Lung (tissue), 12 donors: ENCODE results near the gene LCE2A. TPM values are rescaled to one million over a fixed set of nuclear protein-coding genes. Genes with fewer than 3 reads are reported as not detected.

Source experiments
- ATAC-seq: fragments of 200-7000 bp; cut with Tn5 transposase; one replicate; pipeline ENCODE4 v1.9.1; 2020; ENCODE audit warnings: moderate number of reproducible peaks; ENCODE audit not compliant: insufficient read depth, low FRiP score
- DNase-seq, 3 donors: peaks; one replicate each; pipeline ENCODE4 v3.0.0-alpha.2; 2013 to 2017
- H3K27ac ChIP-seq, 2 donors: one replicate each; pipeline ENCODE4 v1.5.1; 2013; ENCODE audit warnings: mild to moderate bottlenecking in 2 of 2, moderate library complexity in 2 of 2, control low read depth in 1 of 2, inconsistent platforms in 1 of 2, low read depth in 1 of 2, low read length in 1 of 2
- H3K27me3 ChIP-seq, 3 donors: one replicate each; pipeline ENCODE4 v1.5.1; 2013; ENCODE audit warnings: low read length in 2 of 3; ENCODE audit not compliant: control insufficient read depth in 3 of 3, insufficient read depth in 3 of 3
- H3K36me3 ChIP-seq, 4 donors: one replicate each; pipeline ENCODE4 v1.5.1; 2013; ENCODE audit warnings: low read length in 4 of 4, mild to moderate bottlenecking in 1 of 4, moderate library complexity in 1 of 4; ENCODE audit not compliant: control insufficient read depth in 4 of 4, insufficient read depth in 4 of 4
- H3K4me1 ChIP-seq, 5 donors: one replicate each; pipeline ENCODE4 v1.5.1; 2013; ENCODE audit warnings: low read length in 5 of 5, mild to moderate bottlenecking in 2 of 5, moderate library complexity in 1 of 5; ENCODE audit not compliant: control insufficient read depth in 5 of 5, insufficient read depth in 5 of 5
- H3K4me3 ChIP-seq: one replicate; pipeline ENCODE4 v1.5.1; 2013; ENCODE audit warnings: mild to moderate bottlenecking, control low read depth, moderate library complexity
- H3K9ac ChIP-seq, 2 donors: one replicate each; pipeline ENCODE4 v1.5.1; 2013; ENCODE audit warnings: low read length in 2 of 2, control low read depth in 1 of 2; ENCODE audit not compliant: insufficient read depth in 1 of 2
- H3K9me3 ChIP-seq, 4 donors: one replicate each; pipeline ENCODE4 v1.5.1; 2013; ENCODE audit warnings: low read length in 3 of 4, mild to moderate bottlenecking in 1 of 4, moderate library complexity in 1 of 4; ENCODE audit not compliant: control insufficient read depth in 4 of 4, insufficient read depth in 3 of 4
- CTCF ChIP-seq: IDR thresholded peaks from 2 replicates; pipeline ENCODE4 v1.5.1; 2012; ENCODE audit warnings: mild to moderate bottlenecking; ENCODE audit errors: control extremely low read depth, extremely low read depth
- WGBS, 2 donors: extraction: QIAGEN DNeasy Blood & Tissue Kit; methylation state at CpG; one replicate each; pipeline ENCODE4 v1.1.7; 2013; 5-methylcytosine and 5-hydroxymethylcytosine counted together
- polyA plus RNA-seq, 2 donors: library from polyadenylated mRNA; stranded (reverse); fragments of 200-250 nt; gene quantifications; one replicate each; pipeline ENCODE4 v1.2.1, GENCODE V29; 2013
- total RNA-seq, 2 donors: library from RNA; depleted of rRNA in 1 of 2; stranded (reverse); fragments of >200 nt in 1 of 2; gene quantifications; one replicate each; pipeline ENCODE4 v1.2.1, GENCODE V29; 2014 to 2021
- donor health status: control.
- donor health status: control.
- donor health status: Bipolar disorder and iron deficiency.
- donor health status: healthy.
- donor health status: DM: yes; HTN: yes; CAD: no.

LCE2A gene
- total and polyA plus RNA-seq, 4 donors: not detected

- whole genome bisulfite sequencing, 2 donors: 11 to 16% methylated on average over 1 of the region's 1 CpG
- no peak for TF ChIP-seq CTCF
- peaks cover 0 to 6% (median 0%) of the 10 kb centered on the region in 3 donors for H3K27me3 ChIP-seq
- no peaks in the 10 kb centered on the region for H3K36me3 ChIP-seq
- no peak overlapping the region for H3K9ac ChIP-seq
- H3K4me1 ChIP-seq: no peaks in the 10 kb centered on the region
- no peak overlapping the region for H3K27ac ChIP-seq
- H3K9me3 ChIP-seq: no peaks in the 10 kb centered on the region
- ATAC-seq (no peak), DNase-seq (no peak)
- no peak overlapping the region for H3K4me3 ChIP-seq
Measured at GRCh38 chr1:152747831-152748230, 49.7 kb downstream of the LCE2A start.

Other genes with a start within 250 kb of the LCE2A start
- gene LCE5A, start 187.5 kb upstream of the LCE2A start, total RNA-seq: not detected
- gene LCE5A, start 187.5 kb upstream of the LCE2A start, polyA plus RNA-seq: under 1 TPM in 1 of 2 donors, not detected in 1; 0.07 TPM
- not detected for gene CRCT1, start 183.9 kb upstream of the LCE2A start, total RNA-seq
- not detected for gene CRCT1, start 183.9 kb upstream of the LCE2A start, polyA plus RNA-seq
- gene LCE3E, start 131.6 kb upstream of the LCE2A start, total RNA-seq: not detected
- not detected for gene LCE3E, start 131.6 kb upstream of the LCE2A start, polyA plus RNA-seq
- not detected for gene LCE3D, start 117.8 kb upstream of the LCE2A start, total RNA-seq
- gene LCE3D, start 117.8 kb upstream of the LCE2A start, polyA plus RNA-seq: not detected
- gene LCE3C, start 98.1 kb upstream of the LCE2A start, total RNA-seq: not detected
- gene LCE3C, start 98.1 kb upstream of the LCE2A start, polyA plus RNA-seq: not detected
- not detected for gene LCE3B, start 84.5 kb upstream of the LCE2A start, total RNA-seq
- gene LCE3B, start 84.5 kb upstream of the LCE2A start, polyA plus RNA-seq: not detected
- gene LCE3A, start 75.2 kb upstream of the LCE2A start, total RNA-seq: not detected
- gene LCE3A, start 75.2 kb upstream of the LCE2A start, polyA plus RNA-seq: not detected
- gene LCE2D, start 35.0 kb upstream of the LCE2A start, total RNA-seq: not detected
- gene LCE2D, start 35.0 kb upstream of the LCE2A start, polyA plus RNA-seq: not detected
- gene LCE2C, start 23.1 kb upstream of the LCE2A start, total RNA-seq: not detected
- not detected for gene LCE2C, start 23.1 kb upstream of the LCE2A start, polyA plus RNA-seq
- gene LCE2B, start 12.2 kb upstream of the LCE2A start, total RNA-seq: not detected
- not detected for gene LCE2B, start 12.2 kb upstream of the LCE2A start, polyA plus RNA-seq
- not detected for gene LCE4A, start 9.8 kb downstream of the LCE2A start, total RNA-seq
- gene LCE4A, start 9.8 kb downstream of the LCE2A start, polyA plus RNA-seq: not detected
- not detected for gene KPRP, start 59.7 kb downstream of the LCE2A start, total RNA-seq
- gene KPRP, start 59.7 kb downstream of the LCE2A start, polyA plus RNA-seq: not detected
- gene LCE1F, start 76.8 kb downstream of the LCE2A start, total RNA-seq: not detected
- gene LCE1F, start 76.8 kb downstream of the LCE2A start, polyA plus RNA-seq: not detected
- not detected for gene LCE1E, start 87.9 kb downstream of the LCE2A start, total RNA-seq
- gene LCE1E, start 87.9 kb downstream of the LCE2A start, polyA plus RNA-seq: not detected
- not detected for gene LCE1D, start 98.4 kb downstream of the LCE2A start, total RNA-seq
- gene LCE1D, start 98.4 kb downstream of the LCE2A start, polyA plus RNA-seq: not detected
- gene LCE1C, start 108.3 kb downstream of the LCE2A start, total RNA-seq: not detected
- not detected for gene LCE1C, start 108.3 kb downstream of the LCE2A start, polyA plus RNA-seq
- gene LCE1B, start 113.6 kb downstream of the LCE2A start, total RNA-seq: not detected
- not detected for gene LCE1B, start 113.6 kb downstream of the LCE2A start, polyA plus RNA-seq
- not detected for gene LCE1A, start 129.1 kb downstream of the LCE2A start, total RNA-seq
- not detected for gene LCE1A, start 129.1 kb downstream of the LCE2A start, polyA plus RNA-seq
- not detected for gene LCE6A, start 144.5 kb downstream of the LCE2A start, total RNA-seq
- not detected for gene LCE6A, start 144.5 kb downstream of the LCE2A start, polyA plus RNA-seq
- not detected for gene LCE7A, start 161.7 kb downstream of the LCE2A start, total RNA-seq
- not detected for gene LCE7A, start 161.7 kb downstream of the LCE2A start, polyA plus RNA-seq
- not detected for gene SMCP, start 180.0 kb downstream of the LCE2A start, total RNA-seq
- not detected for gene SMCP, start 180.0 kb downstream of the LCE2A start, polyA plus RNA-seq
- gene IVL, start 210.2 kb downstream of the LCE2A start, total RNA-seq: under 1 TPM in 1 of 2 donors, not detected in 1; 0.31 TPM
- under 1 TPM; 0.22 to 0.52 TPM for gene IVL, start 210.2 kb downstream of the LCE2A start, polyA plus RNA-seq
- gene SPRR5, start 248.9 kb downstream of the LCE2A start, total RNA-seq: not detected
- under 1 TPM in 1 of 2 donors, not detected in 1; 0.05 TPM for gene SPRR5, start 248.9 kb downstream of the LCE2A start, polyA plus RNA-seq